Astrocyte (in vitro differentiated cells and primary cell): Measurements from ENCODE around the gene NEURL1. TPM values are rescaled to one million over a fixed set of nuclear protein-coding genes. Genes with fewer than 3 reads are reported as not detected.

ENCODE experiments used
- DNase-seq: peaks from one replicate; pipeline ENCODE4 v3.0.0-alpha.2; 2010; ENCODE audit warnings: low read depth
- FAIRE-seq: peaks from 2 replicates; lab custom pipeline; 2011; peaks lifted over from hg19 to GRCh38; lab: Jason Lieb, UNC
- H2AFZ ChIP-seq: 2 replicates; pipeline ENCODE4 v1.6.0; 2012; ENCODE audit warnings: low read depth, low read length, inconsistent platforms
- H3K27ac ChIP-seq: 2 replicates; pipeline ENCODE4 v1.5.1; 2011; ENCODE audit warnings: low read depth, low read length, inconsistent platforms
- H3K27me3 ChIP-seq: 2 replicates; pipeline ENCODE4 v1.6.0; 2011; ENCODE audit warnings: low read length, inconsistent platforms; ENCODE audit not compliant: insufficient read depth
- H3K36me3 ChIP-seq: 2 replicates; pipeline ENCODE4 v1.5.1; 2011; ENCODE audit warnings: low read length, inconsistent platforms; ENCODE audit not compliant: insufficient read depth
- H3K4me1 ChIP-seq: 2 replicates; pipeline ENCODE4 v1.5.1; 2011; ENCODE audit warnings: low read length, inconsistent platforms; ENCODE audit not compliant: insufficient read depth
- H3K4me2 ChIP-seq: 2 replicates; pipeline ENCODE4 v1.6.0; 2012; ENCODE audit warnings: low read length, inconsistent platforms
- H3K4me3 ChIP-seq: 2 replicates; pipeline ENCODE4 v1.5.1; 2011; ENCODE audit warnings: low read depth, mild to moderate bottlenecking, low read length, inconsistent platforms; ENCODE audit not compliant: insufficient read depth
- H3K79me2 ChIP-seq: 2 replicates; pipeline ENCODE4 v1.6.0; 2012; ENCODE audit warnings: mild to moderate bottlenecking, low read length, inconsistent platforms; ENCODE audit not compliant: insufficient read depth
- H3K9ac ChIP-seq: 2 replicates; pipeline ENCODE4 v1.6.0; 2012; ENCODE audit warnings: mild to moderate bottlenecking, low read length, inconsistent platforms
- H3K9me3 ChIP-seq: 2 replicates; pipeline ENCODE4 v1.5.1; 2012; ENCODE audit warnings: low read depth, mild to moderate bottlenecking, low read length, inconsistent platforms; ENCODE audit not compliant: insufficient read depth
- H4K20me1 ChIP-seq: 2 replicates; pipeline ENCODE4 v1.6.0; 2012; ENCODE audit warnings: low read length, inconsistent platforms; ENCODE audit not compliant: insufficient read depth
- H3K27ac Mint-ChIP-seq: one replicate; pipeline ENCODE4 v1.8.0; 2021; ENCODE audit warnings: mild to moderate bottlenecking, mixed read lengths; ENCODE audit not compliant: unreplicated experiment
- H3K27me3 Mint-ChIP-seq: one replicate; pipeline ENCODE4 v1.8.0; 2021; ENCODE audit warnings: low read depth, mixed read lengths; ENCODE audit not compliant: unreplicated experiment
- H3K36me3 Mint-ChIP-seq: one replicate; pipeline ENCODE4 v1.8.0; 2021; ENCODE audit warnings: low read depth, mixed read lengths; ENCODE audit not compliant: unreplicated experiment
- H3K4me1 Mint-ChIP-seq: one replicate; pipeline ENCODE4 v1.8.0; 2021; ENCODE audit warnings: low read depth, mixed read lengths; ENCODE audit not compliant: unreplicated experiment
- H3K4me3 Mint-ChIP-seq: one replicate; pipeline ENCODE4 v1.8.0; 2021; ENCODE audit warnings: mild to moderate bottlenecking, moderate library complexity, mixed read lengths; ENCODE audit not compliant: unreplicated experiment
- H3K9me3 Mint-ChIP-seq: one replicate; pipeline ENCODE4 v1.8.0; 2021; ENCODE audit warnings: mild to moderate bottlenecking, mixed read lengths; ENCODE audit not compliant: unreplicated experiment
- CTCF ChIP-seq: IDR thresholded peaks from 2 replicates; pipeline ENCODE4 v1.5.1; 2011; ENCODE audit warnings: low read depth, mild to moderate bottlenecking, inconsistent platforms, low read length, moderate library complexity; ENCODE audit not compliant: insufficient read depth
- EZH2 ChIP-seq: IDR thresholded peaks from 2 replicates; pipeline ENCODE4 v1.6.1; 2012; ENCODE audit warnings: mild to moderate bottlenecking, low read length, inconsistent platforms; ENCODE audit not compliant: insufficient read depth
- total RNA-seq: library from RNA; stranded (reverse); gene quantifications from 2 replicates; pipeline ENCODE4 v1.2.1, GENCODE V29; 2021

NEURL1 gene
- total RNA-seq, 1 donor from 2014 or later, result 1.5 TPM

GRCh38 chr10:103552856-103553742, 59.6 kb downstream of the NEURL1 start:
- FAIRE-seq (no peak), DNase-seq (no peak)
- Mint-ChIP-seq H3K27ac (no peak overlapping the region), H3K36me3 (no peaks in the 10 kb centered on the region), H3K4me3 (no peak overlapping the region), H3K4me1 (no peaks in the 10 kb centered on the region), H3K27me3 (peaks cover 79% of the 10 kb centered on the region), H3K9me3 (peaks cover 6% of the 10 kb centered on the region)
- TF ChIP-seq EZH2 (no peak), CTCF (no peak)
- Histone ChIP-seq H2AFZ (no peak overlapping the region), H3K27ac (no peak overlapping the region), H3K4me1 (peaks cover 4% of the 10 kb centered on the region), H3K4me3 (no peak overlapping the region), H4K20me1 (peaks cover 10% of the 10 kb centered on the region), H3K36me3 (no peaks in the 10 kb centered on the region), H3K79me2 (no peaks in the 10 kb centered on the region), H3K9ac (no peak overlapping the region), H3K4me2 (no peak overlapping the region), H3K27me3 (peaks cover 59% of the 10 kb centered on the region), H3K9me3 (peaks cover 27% of the 10 kb centered on the region)

- H3K79me2 ChIP-seq, result no peaks in the 10 kb centered on the region
- no peaks in the 10 kb centered on the region for H3K4me1 Mint-ChIP-seq
- H3K27ac Mint-ChIP-seq, result no peak overlapping the region
- peaks cover 27% of the 10 kb centered on the region for H3K9me3 ChIP-seq
- DNase-seq, result no peak
- FAIRE-seq, result no peak
- H3K9me3 Mint-ChIP-seq, result peaks cover 6% of the 10 kb centered on the region
- H3K4me3 ChIP-seq, result no peak overlapping the region
- H3K36me3 ChIP-seq, result no peaks in the 10 kb centered on the region
- H3K27me3 Mint-ChIP-seq, result peaks cover 80% of the 10 kb centered on the region
- peaks cover 10% of the 10 kb centered on the region for H4K20me1 ChIP-seq
- H3K9ac ChIP-seq, result no peak overlapping the region
- no peak overlapping the region for H3K27ac ChIP-seq
- H3K4me2 ChIP-seq, result no peak overlapping the region
- H2AFZ ChIP-seq, result no peak overlapping the region
- no peaks in the 10 kb centered on the region for H3K36me3 Mint-ChIP-seq
- peak overlapping the region; percentile 75 for H3K4me3 Mint-ChIP-seq
- peaks cover 4% of the 10 kb centered on the region for H3K4me1 ChIP-seq
- peaks cover 58% of the 10 kb centered on the region for H3K27me3 ChIP-seq
- TF ChIP-seq CTCF (no peak), EZH2 (no peak)
Measured at GRCh38 chr10:103553743-103554487, 60.4 kb downstream of the NEURL1 start.
